Astrocyte (in vitro differentiated cells and primary cell): Measurements from ENCODE around the gene CDH13. TPM values are rescaled to one million over a fixed set of nuclear protein-coding genes. Genes with fewer than 3 reads are reported as not detected.
A peak's percentile ranks its signal among the peaks of the same experiment; 100 is the strongest.

Source experiments
- DNase-seq: peaks from one replicate; pipeline ENCODE4 v3.0.0-alpha.2; 2010; ENCODE audit warnings: low read depth
- FAIRE-seq: peaks from 2 replicates; lab custom pipeline; 2011; peaks lifted over from hg19 to GRCh38; lab: Jason Lieb, UNC
- H2AFZ ChIP-seq: 2 replicates; pipeline ENCODE4 v1.6.0; 2012; ENCODE audit warnings: low read depth, low read length, inconsistent platforms
- H3K27ac ChIP-seq: 2 replicates; pipeline ENCODE4 v1.5.1; 2011; ENCODE audit warnings: low read depth, low read length, inconsistent platforms
- H3K27me3 ChIP-seq: 2 replicates; pipeline ENCODE4 v1.6.0; 2011; ENCODE audit warnings: low read length, inconsistent platforms; ENCODE audit not compliant: insufficient read depth
- H3K36me3 ChIP-seq: 2 replicates; pipeline ENCODE4 v1.5.1; 2011; ENCODE audit warnings: low read length, inconsistent platforms; ENCODE audit not compliant: insufficient read depth
- H3K4me1 ChIP-seq: 2 replicates; pipeline ENCODE4 v1.5.1; 2011; ENCODE audit warnings: low read length, inconsistent platforms; ENCODE audit not compliant: insufficient read depth
- H3K4me2 ChIP-seq: 2 replicates; pipeline ENCODE4 v1.6.0; 2012; ENCODE audit warnings: low read length, inconsistent platforms
- H3K4me3 ChIP-seq: 2 replicates; pipeline ENCODE4 v1.5.1; 2011; ENCODE audit warnings: low read depth, mild to moderate bottlenecking, low read length, inconsistent platforms; ENCODE audit not compliant: insufficient read depth
- H3K79me2 ChIP-seq: 2 replicates; pipeline ENCODE4 v1.6.0; 2012; ENCODE audit warnings: mild to moderate bottlenecking, low read length, inconsistent platforms; ENCODE audit not compliant: insufficient read depth
- H3K9ac ChIP-seq: 2 replicates; pipeline ENCODE4 v1.6.0; 2012; ENCODE audit warnings: mild to moderate bottlenecking, low read length, inconsistent platforms
- H3K9me3 ChIP-seq: 2 replicates; pipeline ENCODE4 v1.5.1; 2012; ENCODE audit warnings: low read depth, mild to moderate bottlenecking, low read length, inconsistent platforms; ENCODE audit not compliant: insufficient read depth
- H4K20me1 ChIP-seq: 2 replicates; pipeline ENCODE4 v1.6.0; 2012; ENCODE audit warnings: low read length, inconsistent platforms; ENCODE audit not compliant: insufficient read depth
- H3K27ac Mint-ChIP-seq: one replicate; pipeline ENCODE4 v1.8.0; 2021; ENCODE audit warnings: mild to moderate bottlenecking, mixed read lengths; ENCODE audit not compliant: unreplicated experiment
- H3K27me3 Mint-ChIP-seq: one replicate; pipeline ENCODE4 v1.8.0; 2021; ENCODE audit warnings: low read depth, mixed read lengths; ENCODE audit not compliant: unreplicated experiment
- H3K36me3 Mint-ChIP-seq: one replicate; pipeline ENCODE4 v1.8.0; 2021; ENCODE audit warnings: low read depth, mixed read lengths; ENCODE audit not compliant: unreplicated experiment
- H3K4me1 Mint-ChIP-seq: one replicate; pipeline ENCODE4 v1.8.0; 2021; ENCODE audit warnings: low read depth, mixed read lengths; ENCODE audit not compliant: unreplicated experiment
- H3K4me3 Mint-ChIP-seq: one replicate; pipeline ENCODE4 v1.8.0; 2021; ENCODE audit warnings: mild to moderate bottlenecking, moderate library complexity, mixed read lengths; ENCODE audit not compliant: unreplicated experiment
- H3K9me3 Mint-ChIP-seq: one replicate; pipeline ENCODE4 v1.8.0; 2021; ENCODE audit warnings: mild to moderate bottlenecking, mixed read lengths; ENCODE audit not compliant: unreplicated experiment
- CTCF ChIP-seq: IDR thresholded peaks from 2 replicates; pipeline ENCODE4 v1.5.1; 2011; ENCODE audit warnings: low read depth, mild to moderate bottlenecking, inconsistent platforms, low read length, moderate library complexity; ENCODE audit not compliant: insufficient read depth
- EZH2 ChIP-seq: IDR thresholded peaks from 2 replicates; pipeline ENCODE4 v1.6.1; 2012; ENCODE audit warnings: mild to moderate bottlenecking, low read length, inconsistent platforms; ENCODE audit not compliant: insufficient read depth
- total RNA-seq: library from RNA; stranded (reverse); gene quantifications from 2 replicates; pipeline ENCODE4 v1.2.1, GENCODE V29; 2021

CDH13 gene
- total RNA-seq, 1 donor from 2014 or later: 41.7 TPM

DNA sequence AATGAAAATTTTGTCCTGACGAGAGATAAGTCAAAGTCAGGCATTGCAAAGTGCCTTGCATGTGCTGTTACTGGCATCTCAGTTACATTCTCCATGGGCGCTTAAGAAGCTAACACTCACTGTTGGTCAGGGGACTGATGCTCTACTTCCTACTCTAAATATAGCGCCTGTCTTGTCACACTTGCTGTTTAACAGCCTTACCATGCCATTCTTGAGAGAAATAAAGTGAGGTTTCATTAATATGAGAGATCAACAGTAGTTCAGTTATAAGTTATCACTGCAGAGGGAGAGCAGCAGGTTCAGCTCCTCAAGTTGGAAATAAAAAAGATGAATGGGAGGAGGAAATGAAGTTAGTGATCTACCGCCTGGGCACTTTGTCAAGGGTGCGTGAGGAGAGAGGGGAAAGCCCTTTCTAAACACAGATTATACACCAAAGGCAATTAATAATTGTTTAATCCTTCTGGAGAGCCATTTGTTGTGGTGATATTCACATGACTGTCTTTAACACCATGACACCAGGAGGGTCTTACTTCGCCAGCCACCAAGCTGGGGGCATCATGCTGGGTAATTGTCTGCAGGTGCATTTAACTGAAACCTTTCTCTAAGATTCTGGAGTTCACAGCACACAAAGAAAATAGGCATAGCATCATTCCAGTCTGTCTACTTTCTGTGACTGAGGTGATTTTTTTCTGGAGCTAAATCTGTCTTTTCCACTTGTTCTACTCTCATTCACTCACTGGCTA is 612.4 kb downstream of the CDH13 start:
- Histone ChIP-seq H4K20me1 (no peaks in the 10 kb centered on the region), H3K4me1 (no peaks in the 10 kb centered on the region), H3K27me3 (no peaks in the 10 kb centered on the region), H3K9ac (no peak overlapping the region), H3K4me3 (no peak overlapping the region), H3K79me2 (no peaks in the 10 kb centered on the region), H3K27ac (no peak overlapping the region), H3K36me3 (no peaks in the 10 kb centered on the region), H2AFZ (no peak overlapping the region), H3K9me3 (no peaks in the 10 kb centered on the region), H3K4me2 (no peak overlapping the region)
- DNase-seq (no peak), FAIRE-seq (no peak)
- Mint-ChIP-seq H3K9me3 (peaks cover 2% of the 10 kb centered on the region), H3K4me3 (no peak overlapping the region), H3K36me3 (peaks cover 1% of the 10 kb centered on the region), H3K4me1 (no peaks in the 10 kb centered on the region), H3K27ac (no peak overlapping the region), H3K27me3 (no peaks in the 10 kb centered on the region)
- TF ChIP-seq EZH2 (no peak), CTCF (no peak)

DNA sequence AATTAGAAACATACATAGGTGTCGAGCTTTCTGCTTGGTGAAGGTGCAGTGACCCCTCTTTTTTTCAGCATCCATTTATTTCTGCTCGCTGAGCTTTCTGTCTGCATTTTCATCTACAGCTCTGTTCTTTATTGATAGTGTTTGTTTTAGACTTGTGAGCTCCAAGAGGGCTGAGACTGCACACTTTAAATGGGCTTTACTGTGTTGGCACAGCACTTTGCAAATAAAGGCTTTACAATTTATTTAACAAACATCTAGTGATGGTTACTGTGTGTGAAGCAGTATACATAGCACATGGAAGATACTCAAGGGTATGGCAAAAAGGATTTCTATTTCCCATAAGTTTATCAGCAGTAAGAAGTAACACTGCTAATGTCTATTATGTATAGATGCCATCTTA is 617.3 kb downstream of the CDH13 start:
- no peak overlapping the region for H3K4me3 ChIP-seq
- no peak overlapping the region for H3K4me2 ChIP-seq
- no peaks in the 10 kb centered on the region for H3K27me3 ChIP-seq
- H2AFZ ChIP-seq: no peak overlapping the region
- Mint-ChIP-seq H3K36me3 (no peaks in the 10 kb centered on the region), H3K27me3 (peaks cover 16% of the 10 kb centered on the region), H3K4me1 (peaks cover 7% of the 10 kb centered on the region), H3K27ac (no peak overlapping the region), H3K4me3 (no peak overlapping the region), H3K9me3 (no peaks in the 10 kb centered on the region)
- no peak overlapping the region for H3K27ac ChIP-seq
- H3K9ac ChIP-seq: no peak overlapping the region
- no peaks in the 10 kb centered on the region for H3K4me1 ChIP-seq
- H3K9me3 ChIP-seq: no peaks in the 10 kb centered on the region
- no peaks in the 10 kb centered on the region for H3K36me3 ChIP-seq
- DNase-seq: no peak
- H4K20me1 ChIP-seq: peaks cover 5% of the 10 kb centered on the region
- TF ChIP-seq CTCF (no peak), EZH2 (no peak)
- FAIRE-seq: no peak
- no peaks in the 10 kb centered on the region for H3K79me2 ChIP-seq

DNA sequence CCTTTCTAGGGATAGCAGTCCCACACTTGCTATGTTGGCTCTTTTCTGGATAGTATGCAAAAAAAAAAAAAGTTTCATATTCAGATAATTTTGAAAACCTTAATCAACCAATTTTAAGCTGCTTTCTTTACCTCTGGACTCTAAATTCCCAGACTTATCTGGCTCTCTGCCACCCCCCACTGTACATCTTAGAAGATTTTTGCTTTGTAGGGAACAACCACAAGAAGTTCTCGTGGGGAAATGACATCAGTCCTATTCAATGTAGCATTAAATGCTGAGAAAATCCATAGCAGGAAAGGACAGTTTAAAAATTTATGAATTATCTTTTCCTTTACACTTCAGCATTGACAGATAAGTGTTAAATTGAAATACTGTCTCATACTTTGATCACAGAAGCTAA is 618.3 kb downstream of the CDH13 start:
- H4K20me1 ChIP-seq: peaks cover 5% of the 10 kb centered on the region
- Mint-ChIP-seq H3K4me1 (peaks cover 7% of the 10 kb centered on the region), H3K27ac (no peak overlapping the region), H3K36me3 (no peaks in the 10 kb centered on the region), H3K4me3 (no peak overlapping the region), H3K9me3 (no peaks in the 10 kb centered on the region), H3K27me3 (peaks cover 17% of the 10 kb centered on the region)
- no peak overlapping the region for H3K9ac ChIP-seq
- H3K4me2 ChIP-seq: no peak overlapping the region
- no peak overlapping the region for H3K4me3 ChIP-seq
- TF ChIP-seq CTCF (no peak), EZH2 (no peak)
- H2AFZ ChIP-seq: no peak overlapping the region
- peak; percentile 37 for DNase-seq
- H3K4me1 ChIP-seq: no peaks in the 10 kb centered on the region
- H3K27me3 ChIP-seq: no peaks in the 10 kb centered on the region
- H3K27ac ChIP-seq: no peak overlapping the region
- H3K9me3 ChIP-seq: no peaks in the 10 kb centered on the region
- FAIRE-seq: no peak
- H3K36me3 ChIP-seq: no peaks in the 10 kb centered on the region
- no peaks in the 10 kb centered on the region for H3K79me2 ChIP-seq
